ENCODE data around the gene PCDHGA8.

Gene PCDHGA8

GRCh38 chr5:141437221-141437620, 44.8 kb downstream of the PCDHGA8 start:
- Histone ChIP-seq H3K36me3 (ENCODE audit: low read length) (no peaks in the 10 kb centered on the region), H3K9me2 (replicated peaks; ENCODE audit: insufficient read depth, low read length) (no peaks in the 10 kb centered on the region), H3K27me3 (ENCODE audit: low read length) (no peaks in the 10 kb centered on the region), H3K4me2 (ENCODE audit: low read depth, low read length, poor library complexity, severe bottlenecking) (no peak overlapping the region), H2AFZ (ENCODE audit: low read depth, low read length, severe bottlenecking) (no peak overlapping the region), H3K9me3 (ENCODE audit: insufficient read depth, low read length) (no peaks in the 10 kb centered on the region), H3K9ac (ENCODE audit: low read length) (no peak overlapping the region), H3K27ac (ENCODE audit: low read depth, low read length) (no peak overlapping the region), H3F3A (ENCODE audit: insufficient read depth) (no peaks in the 10 kb centered on the region), H3K79me2 (ENCODE audit: insufficient read depth, low read length) (no peaks in the 10 kb centered on the region), H4K20me1 (ENCODE audit: low read depth, low read length) (no peaks in the 10 kb centered on the region), H3K4me3 (ENCODE audit: insufficient read depth, low read length, poor library complexity, severe bottlenecking) (no peak overlapping the region)
- TF ChIP-seq CTCF (IDR thresholded peaks at IDR 0.05; ENCODE audit: insufficient read depth, low read length, poor library complexity, severe bottlenecking): no peak
- no peak for TF ChIP-seq EZH2phosphoT487 (conservative IDR thresholded peaks at IDR 0.05; ENCODE audit: low read length)

- no peak overlapping the region for H3K9ac ChIP-seq (ENCODE audit: low read length)
- no peak overlapping the region for H3K4me2 ChIP-seq (ENCODE audit: low read depth, low read length, poor library complexity, severe bottlenecking)
- H3K4me3 ChIP-seq (ENCODE audit: insufficient read depth, low read length, poor library complexity, severe bottlenecking): no peak overlapping the region
- H3K9me3 ChIP-seq (ENCODE audit: insufficient read depth, low read length): no peaks in the 10 kb centered on the region
- H2AFZ ChIP-seq (ENCODE audit: low read depth, low read length, severe bottlenecking): no peak overlapping the region
- no peaks in the 10 kb centered on the region for H3K79me2 ChIP-seq (ENCODE audit: insufficient read depth, low read length)
- H4K20me1 ChIP-seq (ENCODE audit: low read depth, low read length): no peaks in the 10 kb centered on the region
- no peaks in the 10 kb centered on the region for H3K36me3 ChIP-seq (ENCODE audit: low read length)
- no peaks in the 10 kb centered on the region for H3F3A ChIP-seq (ENCODE audit: insufficient read depth)
- H3K27me3 ChIP-seq (ENCODE audit: low read length): no peaks in the 10 kb centered on the region
- TF ChIP-seq CTCF (IDR thresholded peaks at IDR 0.05; ENCODE audit: insufficient read depth, low read length, poor library complexity, severe bottlenecking) (no peak), EZH2phosphoT487 (conservative IDR thresholded peaks at IDR 0.05; ENCODE audit: low read length) (no peak)
- H3K27ac ChIP-seq (ENCODE audit: low read depth, low read length): no peak overlapping the region
- H3K9me2 ChIP-seq (replicated peaks; ENCODE audit: insufficient read depth, low read length): no peaks in the 10 kb centered on the region
Measured at GRCh38 chr5:141439411-141440141, 47.1 kb downstream of the PCDHGA8 start.

- no peak overlapping the region for H2AFZ ChIP-seq (ENCODE audit: low read depth, low read length, severe bottlenecking)
- no peaks in the 10 kb centered on the region for H3K36me3 ChIP-seq (ENCODE audit: low read length)
- H3K4me3 ChIP-seq (ENCODE audit: insufficient read depth, low read length, poor library complexity, severe bottlenecking): no peak overlapping the region
- no peaks in the 10 kb centered on the region for H3K9me3 ChIP-seq (ENCODE audit: insufficient read depth, low read length)
- no peak overlapping the region for H3K9ac ChIP-seq (ENCODE audit: low read length)
- no peaks in the 10 kb centered on the region for H3K79me2 ChIP-seq (ENCODE audit: insufficient read depth, low read length)
- no peaks in the 10 kb centered on the region for H3K27me3 ChIP-seq (ENCODE audit: low read length)
- no peak overlapping the region for H3K27ac ChIP-seq (ENCODE audit: low read depth, low read length)
- no peaks in the 10 kb centered on the region for H3F3A ChIP-seq (ENCODE audit: insufficient read depth)
- no peak for TF ChIP-seq EZH2phosphoT487 (conservative IDR thresholded peaks at IDR 0.05; ENCODE audit: low read length)
- TF ChIP-seq CTCF (IDR thresholded peaks at IDR 0.05; ENCODE audit: insufficient read depth, low read length, poor library complexity, severe bottlenecking): no peak
- no peaks in the 10 kb centered on the region for H4K20me1 ChIP-seq (ENCODE audit: low read depth, low read length)
- no peak overlapping the region for H3K4me2 ChIP-seq (ENCODE audit: low read depth, low read length, poor library complexity, severe bottlenecking)
- no peaks in the 10 kb centered on the region for H3K9me2 ChIP-seq (replicated peaks; ENCODE audit: insufficient read depth, low read length)
Measured at GRCh38 chr5:141440341-141440740, 47.9 kb downstream of the PCDHGA8 start.
